Measurements from ENCODE around the gene ADD1.

DNA sequence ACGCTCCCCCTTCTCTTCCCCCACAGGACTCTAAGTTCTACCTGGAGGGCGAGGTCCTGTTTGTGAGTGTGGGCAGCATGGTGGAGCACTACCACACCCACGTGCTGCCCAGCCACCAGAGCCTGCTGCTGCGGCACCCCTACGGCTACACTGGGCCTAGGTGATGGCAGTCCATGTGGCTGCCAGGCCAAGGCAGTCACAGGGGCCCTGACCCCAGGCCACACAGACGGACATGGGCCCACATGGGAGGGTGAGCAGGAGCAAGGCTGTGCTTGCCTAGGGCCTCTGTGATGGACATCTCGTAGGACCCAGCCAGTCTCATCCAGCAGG lies 10.0 kb upstream of the ADD1 start:
- TF ChIP-seq POLR2AphosphoS5 (IDR thresholded peaks at IDR 0.05) (no peak), EP300 (IDR thresholded peaks at IDR 0.05) (no peak)
- TF ChIP-seq, protein P1, sequence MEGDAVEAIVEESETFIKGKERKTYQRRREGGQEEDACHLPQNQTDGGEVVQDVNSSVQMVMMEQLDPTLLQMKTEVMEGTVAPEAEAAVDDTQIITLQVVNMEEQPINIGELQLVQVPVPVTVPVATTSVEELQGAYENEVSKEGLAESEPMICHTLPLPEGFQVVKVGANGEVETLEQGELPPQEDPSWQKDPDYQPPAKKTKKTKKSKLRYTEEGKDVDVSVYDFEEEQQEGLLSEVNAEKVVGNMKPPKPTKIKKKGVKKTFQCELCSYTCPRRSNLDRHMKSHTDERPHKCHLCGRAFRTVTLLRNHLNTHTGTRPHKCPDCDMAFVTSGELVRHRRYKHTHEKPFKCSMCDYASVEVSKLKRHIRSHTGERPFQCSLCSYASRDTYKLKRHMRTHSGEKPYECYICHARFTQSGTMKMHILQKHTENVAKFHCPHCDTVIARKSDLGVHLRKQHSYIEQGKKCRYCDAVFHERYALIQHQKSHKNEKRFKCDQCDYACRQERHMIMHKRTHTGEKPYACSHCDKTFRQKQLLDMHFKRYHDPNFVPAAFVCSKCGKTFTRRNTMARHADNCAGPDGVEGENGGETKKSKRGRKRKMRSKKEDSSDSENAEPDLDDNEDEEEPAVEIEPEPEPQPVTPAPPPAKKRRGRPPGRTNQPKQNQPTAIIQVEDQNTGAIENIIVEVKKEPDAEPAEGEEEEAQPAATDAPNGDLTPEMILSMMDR (IDR thresholded peaks at IDR 0.05): no peak
